ENCODE results near the gene PARD3B. TPM values are rescaled to one million over a fixed set of nuclear protein-coding genes. Genes with fewer than 3 reads are reported as not detected.

The PARD3B gene
- total RNA-seq, 1 experiment from 2014 or later: 3.6 TPM

GRCh38 chr2:205531489-205532148 is 986.3 kb downstream of the PARD3B start:
- Histone ChIP-seq H3K4me1 (ENCODE audit: control insufficient read depth, insufficient read depth, low read length) (no peaks in the 10 kb centered on the region), H3K4me3 (ENCODE audit: low read depth in 2 of 2, low read length in 2 of 2) (no peak overlapping the region), H3K27me3 (ENCODE audit: control insufficient read depth, insufficient read depth, low read length) (no peaks in the 10 kb centered on the region), H3K9me3 (ENCODE audit: control insufficient read depth, insufficient read depth, low read depth, low read length) (no peaks in the 10 kb centered on the region), H3K27ac (ENCODE audit: low read length) (no peak overlapping the region), H3K36me3 (ENCODE audit: control insufficient read depth, insufficient read depth, low read length) (no peaks in the 10 kb centered on the region)
- in situ Hi-C loops (cut with HindIII; ENCODE audit: low pct_unique_long_range_greater_than_20kb, low sequenced_read_pairs) (no loop called here), intact Hi-C loops (cut with micrococcal nuclease; ENCODE audit: unreplicated experiment) (no loop called here)
- ChIA-PET CTCF (no interaction called here), POLR2A (no interaction called here)
- TF ChIP-seq POLR2AphosphoS5 (IDR thresholded peaks at IDR 0.05; ENCODE audit: low read depth, low read length): no peak
- no peak for TF ChIP-seq SIN3A (IDR thresholded peaks at IDR 0.05; ENCODE audit: borderline replicate concordance, insufficient read depth, low read depth, low read length)
- no peak for TF ChIP-seq CTCF (IDR thresholded peaks at IDR 0.05)
- TF ChIP-seq REST (IDR thresholded peaks at IDR 0.05; ENCODE audit: insufficient read depth in 1 of 2, low read depth in 2 of 2, low read length in 1 of 2): no peak
- TF ChIP-seq TCF7L2 (IDR thresholded peaks at IDR 0.05; ENCODE audit: low read depth, low read length): no peak
- BruUV-seq (replicated peaks): no TSS peak
- no peak for DNase-seq (ENCODE audit: low read depth, low spot score)
- ATAC-seq: no peak

GRCh38 chr2:205535001-205535400 is 989.7 kb downstream of the PARD3B start:
- POLR2A ChIA-PET: no interaction called here
- in situ Hi-C loops (cut with HindIII; ENCODE audit: low pct_unique_long_range_greater_than_20kb, low sequenced_read_pairs): no loop called here
- DNase-seq (ENCODE audit: low read depth, low spot score): no peak
- H3K36me3 ChIP-seq (ENCODE audit: control insufficient read depth, insufficient read depth, low read length): no peaks in the 10 kb centered on the region
- no peak for ATAC-seq
- H3K4me1 ChIP-seq (ENCODE audit: control insufficient read depth, insufficient read depth, low read length): no peaks in the 10 kb centered on the region
- H3K27me3 ChIP-seq (ENCODE audit: control insufficient read depth, insufficient read depth, low read length): no peaks in the 10 kb centered on the region
- H3K27ac ChIP-seq (ENCODE audit: low read length): no peak overlapping the region
- CTCF ChIA-PET: no interaction called here
- BruUV-seq (replicated peaks): no TSS peak
- H3K4me3 ChIP-seq (ENCODE audit: low read depth in 2 of 2, low read length in 2 of 2): no peak overlapping the region
- no peak for TF ChIP-seq REST (IDR thresholded peaks at IDR 0.05; ENCODE audit: insufficient read depth in 1 of 2, low read depth in 2 of 2, low read length in 1 of 2)
- no peak for TF ChIP-seq POLR2AphosphoS5 (IDR thresholded peaks at IDR 0.05; ENCODE audit: low read depth, low read length)
- TF ChIP-seq SIN3A (IDR thresholded peaks at IDR 0.05; ENCODE audit: borderline replicate concordance, insufficient read depth, low read depth, low read length): no peak
- no peak for TF ChIP-seq TCF7L2 (IDR thresholded peaks at IDR 0.05; ENCODE audit: low read depth, low read length)
- intact Hi-C loops (cut with micrococcal nuclease; ENCODE audit: unreplicated experiment): no loop called here
- H3K9me3 ChIP-seq (ENCODE audit: control insufficient read depth, insufficient read depth, low read depth, low read length): no peaks in the 10 kb centered on the region

Data from Panc1 (cell line).